ENCODE data around the gene ZNF41.

- TF ChIP-seq CTCF (IDR thresholded peaks at IDR 0.05) (no peak), POLR2AphosphoS5 (IDR thresholded peaks at IDR 0.05; ENCODE audit: low read depth, low read length) (no peak)
Measured at GRCh38 chrX:47480576-47480975, 2.4 kb downstream of the ZNF41 start.
